Measurements from ENCODE around the gene FBXL7. TPM values are rescaled to one million over a fixed set of nuclear protein-coding genes. Genes with fewer than 3 reads are reported as not detected.

FBXL7 gene
- total RNA-seq, 4 donors from 2014 or later = 14.2 to 32.1 (median 24.9) TPM

DNA sequence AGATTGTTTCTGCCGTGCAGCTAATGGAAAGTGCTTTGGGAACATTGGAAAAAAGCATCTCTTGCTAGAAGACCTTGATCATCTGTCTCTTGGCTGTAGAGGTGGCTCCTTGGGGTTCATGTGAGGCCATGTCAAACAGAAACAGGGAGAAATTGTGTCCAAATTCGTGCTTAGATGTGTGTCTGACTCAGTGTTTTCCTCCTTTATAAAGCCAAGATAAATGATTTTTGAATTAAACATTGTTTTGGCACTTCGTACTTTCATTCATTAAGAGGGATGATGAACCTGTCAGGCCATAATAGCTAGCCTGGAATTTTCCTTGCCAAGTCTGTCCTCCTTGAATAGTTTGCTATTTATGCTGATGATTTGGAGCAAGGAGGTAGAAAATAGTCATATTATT, 143.8 kb downstream of the FBXL7 start:
- ATAC-seq = peak; percentile 36
- H3K4me1 ChIP-seq = peaks cover 6 to 29% (median 9%) of the 10 kb centered on the region in 3 donors
- no peaks in the 10 kb centered on the region for H3K27me3 ChIP-seq
- H3K36me3 ChIP-seq = no peaks in the 10 kb centered on the region
- H3K9me3 ChIP-seq = no peaks in the 10 kb centered on the region
- H3K27ac ChIP-seq = no peak overlapping the region
- WGBS, 2 donors (ENCODE audit: low coverage in 1 of 2) = 6 to 24% methylated on average over 2 to 3 of the region's 3 CpGs
- H3K4me3 ChIP-seq = no peak overlapping the region
- TF ChIP-seq POLR2A (IDR thresholded peaks at IDR 0.05) (no peak), EP300 (IDR thresholded peaks at IDR 0.05) (no peak), POLR2AphosphoS5 (IDR thresholded peaks at IDR 0.05) (peak; percentile 42), CTCF (IDR thresholded peaks at IDR 0.05) (no peak)

DNA sequence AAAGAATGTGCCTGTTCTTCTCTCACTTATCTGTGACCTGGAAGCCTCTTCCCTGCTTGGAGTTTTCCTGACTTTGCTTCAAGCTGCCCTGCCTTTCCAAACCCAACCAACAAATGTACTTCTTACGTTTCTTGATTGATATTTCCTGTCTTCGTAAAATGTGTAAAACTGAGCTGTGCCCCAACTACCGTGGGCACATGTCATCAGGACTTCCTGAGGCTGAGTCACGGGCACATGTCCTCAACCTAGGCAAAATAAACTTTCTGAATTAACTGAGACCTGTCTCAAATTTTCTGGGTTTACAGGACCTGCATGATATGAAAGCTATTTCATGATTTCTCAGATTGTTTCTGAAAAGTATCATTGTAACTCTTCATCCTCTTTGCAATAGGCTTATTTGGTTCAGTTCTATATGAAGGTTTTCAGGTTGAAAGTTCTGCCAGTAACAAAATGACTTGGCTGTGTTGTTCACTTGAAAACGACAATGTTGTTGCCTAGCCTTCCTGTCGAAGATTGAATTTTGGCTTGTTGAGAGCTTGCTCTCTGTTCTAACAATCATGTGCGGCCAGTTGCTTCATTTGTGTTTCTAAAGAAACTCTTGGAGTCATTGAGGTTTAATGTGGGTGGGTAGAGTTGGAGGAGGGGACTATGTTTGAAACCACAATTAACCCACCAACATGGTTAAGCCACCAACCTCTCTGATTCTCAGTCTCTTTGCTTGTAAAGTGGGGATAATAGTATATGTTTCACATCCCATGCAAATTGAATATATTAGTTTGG, 145.6 kb downstream of the FBXL7 start:
- H3K9me3 ChIP-seq = no peaks in the 10 kb centered on the region
- H3K27me3 ChIP-seq = no peaks in the 10 kb centered on the region
- H3K27ac ChIP-seq = no peak overlapping the region
- TF ChIP-seq POLR2AphosphoS5 (IDR thresholded peaks at IDR 0.05) (no peak), CTCF (IDR thresholded peaks at IDR 0.05) (no peak), EP300 (IDR thresholded peaks at IDR 0.05) (no peak), POLR2A (IDR thresholded peaks at IDR 0.05) (no peak)
- no peak for ATAC-seq
- no peak overlapping the region for H3K4me3 ChIP-seq
- no peaks in the 10 kb centered on the region for H3K36me3 ChIP-seq
- H3K4me1 ChIP-seq = peaks cover 6 to 29% (median 9%) of the 10 kb centered on the region in 3 donors
- WGBS, 2 donors (ENCODE audit: low coverage in 1 of 2) = 67 to 69% methylated on average over 5 to 7 of the region's 7 CpGs

- H3K36me3 ChIP-seq = no peaks in the 10 kb centered on the region
- TF ChIP-seq POLR2A (IDR thresholded peaks at IDR 0.05) = no peak
- TF ChIP-seq EP300 (IDR thresholded peaks at IDR 0.05) = no peak
- TF ChIP-seq POLR2AphosphoS5 (IDR thresholded peaks at IDR 0.05) = no peak
- TF ChIP-seq CTCF (IDR thresholded peaks at IDR 0.05) = no peak
- H3K27me3 ChIP-seq = no peaks in the 10 kb centered on the region
- no peaks in the 10 kb centered on the region for H3K9me3 ChIP-seq
- peaks cover 6 to 29% (median 9%) of the 10 kb centered on the region in 3 donors for H3K4me1 ChIP-seq
- H3K4me3 ChIP-seq = no peak overlapping the region
- no peak for ATAC-seq
- 36 to 71% methylated on average over 4 of the region's 4 CpGs for WGBS, 2 donors (ENCODE audit: low coverage in 1 of 2)
- H3K27ac ChIP-seq = no peak overlapping the region
Measured at GRCh38 chr5:15646371-15646770, 146.4 kb downstream of the FBXL7 start.

DNA sequence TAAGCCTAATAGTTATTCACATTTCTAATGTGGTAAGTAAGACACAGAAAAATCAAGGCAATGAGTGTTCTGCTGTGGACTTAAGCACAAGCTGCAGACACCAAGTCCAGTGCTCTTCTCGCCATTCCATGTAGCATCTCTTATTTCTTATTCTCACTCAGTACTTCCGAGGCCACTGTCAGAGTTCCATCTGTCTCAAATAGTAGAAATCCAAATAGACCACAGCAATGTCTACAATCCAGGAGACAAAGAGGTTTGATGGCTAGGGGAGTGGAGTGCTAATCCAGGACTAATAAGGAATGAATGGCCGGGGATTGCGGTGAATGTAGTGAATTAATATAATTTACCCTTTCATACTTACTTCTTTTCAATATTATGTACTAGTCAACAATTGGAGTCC, 147.3 kb downstream of the FBXL7 start:
- Histone ChIP-seq H3K27me3 (no peaks in the 10 kb centered on the region), H3K4me1 (peaks cover 6 to 29% (median 9%) of the 10 kb centered on the region in 3 donors), H3K4me3 (no peak overlapping the region), H3K36me3 (no peaks in the 10 kb centered on the region), H3K9me3 (no peaks in the 10 kb centered on the region), H3K27ac (no peak overlapping the region)
- ATAC-seq = no peak
- WGBS, 2 donors (ENCODE audit: low coverage in 1 of 2) = 73 to 93% methylated on average over 2 to 4 of the region's 4 CpGs
- TF ChIP-seq EP300 (IDR thresholded peaks at IDR 0.05) = no peak
- no peak for TF ChIP-seq POLR2A (IDR thresholded peaks at IDR 0.05)
- TF ChIP-seq POLR2AphosphoS5 (IDR thresholded peaks at IDR 0.05) = no peak
- no peak for TF ChIP-seq CTCF (IDR thresholded peaks at IDR 0.05)

DNA sequence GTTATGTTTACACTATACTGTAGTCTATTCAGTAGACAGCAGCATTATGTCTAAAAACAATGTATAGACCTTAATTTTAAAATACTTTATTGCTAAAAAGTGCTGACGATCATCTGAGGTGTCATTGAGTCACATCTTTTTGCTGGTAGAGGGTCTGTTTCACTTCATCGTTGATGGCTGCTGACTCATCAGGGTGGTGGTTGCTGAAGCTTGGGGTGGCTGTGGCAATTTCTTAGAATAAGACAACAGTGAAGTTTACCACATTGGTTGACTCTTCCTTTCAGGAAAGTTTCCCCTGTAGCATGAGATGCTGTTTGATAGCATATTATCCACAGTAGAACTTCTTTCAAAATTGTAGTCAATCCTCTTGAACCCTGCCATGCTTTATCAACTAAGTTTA, 150.3 kb downstream of the FBXL7 start:
- ATAC-seq = no peak
- no peak for TF ChIP-seq CTCF (IDR thresholded peaks at IDR 0.05)
- TF ChIP-seq POLR2AphosphoS5 (IDR thresholded peaks at IDR 0.05) = no peak
- no peak for TF ChIP-seq EP300 (IDR thresholded peaks at IDR 0.05)
- H3K4me3 ChIP-seq = no peak overlapping the region
- H3K4me1 ChIP-seq = peaks cover 0 to 5% (median 0%) of the 10 kb centered on the region in 3 donors
- no peak overlapping the region for H3K27ac ChIP-seq
- H3K27me3 ChIP-seq = no peaks in the 10 kb centered on the region
- 86 to 92% methylated on average over 2 of the region's 2 CpGs for WGBS, 2 donors (ENCODE audit: low coverage in 1 of 2)
- no peaks in the 10 kb centered on the region for H3K9me3 ChIP-seq
- H3K36me3 ChIP-seq = no peaks in the 10 kb centered on the region
